Fibroblast of lung (primary cell): Measurements from ENCODE around the gene LSAMP.

ENCODE experiments used
- EZH2 ChIP-seq: IDR thresholded peaks from 2 replicates; pipeline ENCODE4 v1.5.1; 2012; ENCODE audit warnings: low read length, control low read depth, mild to moderate bottlenecking; ENCODE audit errors: missing control alignments
- TF ChIP-seq, protein P1 (sequence below), 2 donors: IDR thresholded peaks in 1 of 2; conservative IDR thresholded peaks in 1 of 2; 1 replicate in 1 of 2; 2 replicates in 1 of 2; pipeline ENCODE4 v1.5.1; 2011 to 2012; ENCODE audit warnings: low read length in 2 of 2, control low read depth in 1 of 2, inconsistent platforms in 1 of 2, low read depth in 1 of 2, mild to moderate bottlenecking in 1 of 2

DNA sequence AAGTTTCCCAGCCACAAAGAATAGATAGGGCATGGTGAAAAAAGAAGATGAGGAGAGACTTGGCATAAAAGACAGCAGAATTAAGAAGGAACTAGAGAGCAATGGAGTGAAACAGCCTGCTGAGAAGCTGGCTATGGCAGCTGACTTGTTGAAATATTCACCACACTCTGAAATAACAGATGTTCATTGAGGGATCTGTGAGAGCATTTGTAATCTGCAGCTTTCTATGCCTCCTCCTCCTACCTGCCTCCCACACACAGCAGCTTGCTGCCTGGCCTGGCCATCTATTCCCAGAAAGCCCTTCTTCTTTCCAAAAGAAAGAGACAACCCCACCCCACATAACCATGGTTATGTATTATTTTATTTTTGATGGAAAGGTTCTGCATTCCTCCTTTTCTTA is 518.1 kb downstream of the LSAMP start:
- TF ChIP-seq, protein P1, sequence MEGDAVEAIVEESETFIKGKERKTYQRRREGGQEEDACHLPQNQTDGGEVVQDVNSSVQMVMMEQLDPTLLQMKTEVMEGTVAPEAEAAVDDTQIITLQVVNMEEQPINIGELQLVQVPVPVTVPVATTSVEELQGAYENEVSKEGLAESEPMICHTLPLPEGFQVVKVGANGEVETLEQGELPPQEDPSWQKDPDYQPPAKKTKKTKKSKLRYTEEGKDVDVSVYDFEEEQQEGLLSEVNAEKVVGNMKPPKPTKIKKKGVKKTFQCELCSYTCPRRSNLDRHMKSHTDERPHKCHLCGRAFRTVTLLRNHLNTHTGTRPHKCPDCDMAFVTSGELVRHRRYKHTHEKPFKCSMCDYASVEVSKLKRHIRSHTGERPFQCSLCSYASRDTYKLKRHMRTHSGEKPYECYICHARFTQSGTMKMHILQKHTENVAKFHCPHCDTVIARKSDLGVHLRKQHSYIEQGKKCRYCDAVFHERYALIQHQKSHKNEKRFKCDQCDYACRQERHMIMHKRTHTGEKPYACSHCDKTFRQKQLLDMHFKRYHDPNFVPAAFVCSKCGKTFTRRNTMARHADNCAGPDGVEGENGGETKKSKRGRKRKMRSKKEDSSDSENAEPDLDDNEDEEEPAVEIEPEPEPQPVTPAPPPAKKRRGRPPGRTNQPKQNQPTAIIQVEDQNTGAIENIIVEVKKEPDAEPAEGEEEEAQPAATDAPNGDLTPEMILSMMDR (conservative IDR thresholded peaks at IDR 0.05 in 1 of 2, IDR thresholded peaks at IDR 0.05 in 1 of 2; ENCODE audit: low read depth in 1 of 2, low read length in 2 of 2): no peak
- no peak for TF ChIP-seq EZH2
